HS-27A (cell line): Measurements from ENCODE around the gene CFAP77.

Experiments
- DNase-seq: peaks from one replicate; pipeline ENCODE4 v3.0.0-alpha.2; 2012; ENCODE audit warnings: low read depth, missing footprints

CFAP77 gene

DNA sequence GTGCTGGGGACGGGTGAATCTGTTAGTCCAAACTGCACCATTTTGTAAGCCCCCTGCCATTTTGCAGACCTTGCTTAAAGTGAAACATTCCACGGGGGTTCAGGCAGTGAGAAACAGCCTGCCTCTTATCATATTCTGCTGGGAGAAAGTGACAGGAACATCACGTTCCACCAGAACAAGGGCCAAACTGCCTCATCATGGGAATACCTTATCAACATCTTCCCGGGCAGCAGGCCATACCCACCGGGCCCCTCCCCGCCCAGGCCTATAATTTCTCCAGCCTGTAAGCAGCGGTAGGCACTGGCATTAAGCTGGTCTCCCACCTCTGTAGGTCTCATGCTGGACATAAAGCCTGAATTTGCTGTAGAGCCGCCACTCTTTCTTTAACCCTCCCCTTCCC, 1.5 kb upstream of the CFAP77 start:
- DNase-seq = no peak

DNA sequence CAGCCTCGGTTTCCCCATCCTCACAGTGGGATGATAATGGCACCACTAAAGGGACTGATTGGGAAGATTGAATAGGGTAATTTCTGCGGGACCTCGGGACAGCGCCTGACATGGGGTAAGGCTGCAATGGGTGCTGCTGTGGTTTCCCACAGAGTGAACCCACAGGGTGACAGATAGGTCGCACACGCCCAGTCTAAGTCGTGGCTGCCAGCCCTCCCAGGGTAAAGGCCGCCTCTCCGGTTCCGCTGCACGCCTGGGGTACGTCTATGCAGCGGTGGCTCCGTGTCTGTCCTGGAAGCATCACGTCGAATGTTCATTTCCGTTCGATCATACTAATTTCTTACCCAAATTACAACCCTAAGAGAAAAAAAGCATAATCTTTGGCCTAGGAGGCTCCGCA, 631 bp downstream of the CFAP77 start:
- no peak for DNase-seq

- no peak for DNase-seq
These were observed 1.1 kb downstream of the CFAP77 start for GRCh38 chr9:132411091-132411508.

- no peak for DNase-seq
These were observed 2.1 kb downstream of the CFAP77 start for GRCh38 chr9:132412089-132412488.

DNA sequence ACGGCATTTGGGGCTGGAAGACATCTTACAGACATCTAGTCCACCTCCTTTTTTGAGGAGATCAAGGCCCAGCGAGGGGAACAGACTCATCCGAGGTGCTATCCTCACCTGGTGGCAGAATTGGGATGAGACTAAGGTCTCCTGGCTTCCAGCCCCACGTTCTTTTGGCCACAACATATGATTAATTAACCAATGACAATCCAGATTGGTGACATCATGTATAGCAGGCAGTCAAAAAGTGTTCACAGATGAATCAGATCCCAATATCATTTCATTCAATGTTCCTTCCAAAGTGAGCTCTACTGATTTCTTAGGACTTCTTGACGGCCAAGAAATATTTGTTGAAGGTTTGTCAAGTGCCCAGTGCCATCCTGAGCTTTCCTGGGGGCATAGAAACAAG, 3.9 kb downstream of the CFAP77 start:
- DNase-seq = no peak

GRCh38 chr9:132414731-132415130, 4.7 kb downstream of the CFAP77 start:
- DNase-seq = no peak

- DNase-seq = no peak
These were observed 5.2 kb downstream of the CFAP77 start for GRCh38 chr9:132415181-132415580.

DNA sequence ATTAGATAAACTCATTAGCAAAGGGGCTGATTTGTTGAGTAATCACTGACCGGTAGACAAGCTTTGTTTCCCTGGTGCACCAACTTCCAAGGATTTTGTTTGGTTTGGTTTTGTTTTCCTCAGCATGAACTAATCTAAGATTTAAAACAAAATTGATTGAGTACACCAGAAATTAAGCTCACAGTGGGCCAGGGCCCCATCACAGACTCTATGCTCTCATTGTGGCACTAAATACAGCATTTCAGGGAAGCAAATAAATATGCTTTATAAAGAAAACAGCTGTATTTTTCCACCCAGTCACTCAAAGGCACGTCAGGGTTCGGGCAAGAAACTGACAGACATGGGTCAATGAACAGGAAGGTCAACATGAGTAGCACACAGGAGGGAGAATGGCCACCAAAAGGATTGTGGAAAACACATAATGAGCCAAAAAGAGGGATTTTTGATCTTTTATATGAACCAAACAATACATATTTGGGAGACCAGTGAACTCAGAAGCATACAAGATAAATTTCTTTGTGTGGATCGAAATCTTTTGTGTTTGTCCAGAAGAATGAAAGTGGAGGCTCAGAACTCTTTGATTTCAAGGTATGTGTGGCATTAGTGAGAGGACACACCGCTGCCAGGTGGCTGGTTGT, 8.8 kb downstream of the CFAP77 start:
- no peak for DNase-seq

DNA sequence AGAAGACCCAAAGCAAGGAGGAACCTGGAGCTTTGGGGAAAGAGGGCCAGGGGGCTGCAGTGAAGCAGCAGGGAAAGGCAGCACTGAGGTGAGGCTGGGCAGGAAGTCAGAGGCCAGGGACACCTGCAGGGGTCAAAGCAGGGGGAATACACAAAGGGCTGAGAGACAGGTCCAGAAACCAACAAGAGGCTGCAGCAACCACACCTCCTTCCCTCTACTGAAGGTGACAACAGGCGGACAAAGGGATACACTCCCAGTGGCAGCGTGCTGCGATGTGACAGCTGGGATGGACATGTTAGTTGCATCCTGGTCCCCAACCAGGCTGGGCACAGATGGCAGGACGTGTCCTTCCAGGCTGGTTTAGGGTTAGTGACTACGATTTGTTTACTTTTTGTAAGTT, 12.6 kb downstream of the CFAP77 start:
- DNase-seq = no peak

GRCh38 chr9:132423503-132423902, 13.5 kb downstream of the CFAP77 start:
- no peak for DNase-seq

DNA sequence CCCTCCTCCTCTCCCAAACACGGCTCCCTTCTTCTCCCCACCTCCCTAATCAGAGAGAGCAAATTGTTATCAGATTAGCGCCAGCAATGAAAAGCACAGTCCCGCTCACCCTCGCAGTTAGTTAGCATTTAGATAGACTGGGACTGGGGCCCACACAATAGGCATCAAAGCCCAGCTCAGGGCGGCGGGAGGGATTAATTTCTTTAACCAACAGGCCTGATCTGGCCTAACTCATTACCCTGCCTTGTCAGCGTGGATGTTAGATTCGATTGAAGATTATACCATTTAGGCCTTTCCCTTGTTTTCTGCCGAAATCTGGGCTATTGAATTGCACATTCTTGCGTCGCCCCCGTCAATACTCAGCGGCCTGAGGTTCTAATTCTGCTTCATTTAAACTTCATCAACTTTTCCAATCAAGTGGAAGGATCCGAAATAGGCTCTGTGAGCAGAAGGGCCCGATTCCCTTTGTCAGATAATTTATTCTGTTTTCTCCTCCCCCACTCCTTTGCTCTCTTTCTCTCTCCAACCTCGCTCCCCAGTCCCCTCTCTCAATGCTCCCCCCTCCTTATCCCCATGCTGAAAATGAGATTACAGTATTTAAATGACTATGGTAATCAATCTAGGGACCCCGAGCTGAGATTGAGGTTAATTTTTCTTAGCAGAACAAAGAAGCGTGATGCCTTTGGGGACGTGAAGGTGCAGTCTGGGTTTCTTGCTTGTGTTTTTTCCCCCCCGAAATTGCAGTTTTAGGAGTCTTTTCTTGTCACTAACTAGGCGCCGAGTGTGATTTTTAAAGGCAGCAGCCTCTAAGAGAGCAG, 15.1 kb downstream of the CFAP77 start:
- DNase-seq = no peak

DNA sequence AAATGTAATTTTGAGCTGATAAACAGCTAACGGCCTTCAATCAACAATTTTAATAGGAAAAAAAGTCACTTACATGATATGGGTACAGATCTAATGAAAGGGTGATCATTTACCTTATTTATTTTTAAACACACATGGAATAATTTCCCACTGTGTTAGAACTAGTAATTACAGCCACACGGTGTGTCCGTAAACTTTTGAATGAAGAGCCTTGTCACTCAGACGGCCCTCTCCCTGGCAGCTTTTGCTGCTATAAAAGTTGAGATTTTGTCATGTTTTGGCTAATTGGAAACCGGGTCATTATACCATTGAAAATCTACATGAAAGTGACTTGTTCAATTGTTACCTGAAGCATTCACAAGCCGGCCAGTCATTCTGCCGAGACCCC, 15.7 kb downstream of the CFAP77 start:
- no peak for DNase-seq

GRCh38 chr9:132426639-132427414, 16.8 kb downstream of the CFAP77 start:
- DNase-seq = no peak

DNA sequence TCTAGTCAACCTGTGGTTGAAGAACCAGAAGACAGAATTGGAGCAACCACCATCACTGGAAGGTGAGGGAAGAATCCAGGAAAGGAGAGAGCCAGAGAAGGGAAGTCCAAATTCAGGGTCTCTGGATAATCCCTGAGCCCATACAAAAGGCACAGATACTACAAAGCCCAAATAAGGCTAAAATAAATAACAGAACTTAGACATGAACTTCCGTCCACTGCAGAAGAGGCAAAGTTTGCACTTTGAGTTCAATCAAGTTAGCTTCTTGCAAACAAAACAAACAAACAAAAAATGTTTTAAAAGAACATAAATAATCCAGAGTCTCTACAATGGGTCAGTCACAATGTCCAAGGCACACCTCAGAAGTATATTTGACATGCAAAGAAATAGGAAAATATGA, 21.0 kb downstream of the CFAP77 start:
- no peak for DNase-seq

- no peak for DNase-seq
These were observed 24.9 kb downstream of the CFAP77 start for GRCh38 chr9:132434881-132435280.

GRCh38 chr9:132439153-132439552, 29.1 kb downstream of the CFAP77 start:
- DNase-seq = no peak

GRCh38 chr9:132440735-132441134, 30.7 kb downstream of the CFAP77 start:
- no peak for DNase-seq

DNA sequence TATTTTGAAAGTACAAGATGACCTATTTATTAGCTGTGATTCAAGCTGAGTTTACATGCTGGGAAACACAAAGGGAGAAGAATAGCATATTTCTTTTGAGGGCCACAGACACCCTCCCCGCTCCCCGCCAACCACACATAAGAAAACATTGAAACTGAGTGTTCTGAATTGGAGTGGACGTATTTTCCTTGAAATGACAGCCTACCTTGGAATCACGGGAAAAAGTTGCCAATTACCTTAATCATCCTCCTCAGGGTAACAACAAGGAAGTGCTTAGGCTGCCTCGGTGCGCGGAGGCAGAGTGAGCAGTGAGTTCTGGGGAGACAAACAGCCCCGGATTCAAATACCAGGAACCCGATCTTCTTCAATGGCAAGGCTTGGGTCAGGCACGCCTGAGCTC, 31.4 kb downstream of the CFAP77 start:
- no peak for DNase-seq

- no peak for DNase-seq
These were observed 34.1 kb downstream of the CFAP77 start for GRCh38 chr9:132443951-132444607.

GRCh38 chr9:132446887-132447286, 36.9 kb downstream of the CFAP77 start:
- DNase-seq = no peak

GRCh38 chr9:132447346-132447745, 37.3 kb downstream of the CFAP77 start:
- DNase-seq = no peak

GRCh38 chr9:132447902-132448301, 37.9 kb downstream of the CFAP77 start:
- no peak for DNase-seq
